Neutrophil (primary cell): ENCODE measurements around the gene MADD.

Experiments used
- H3K27ac ChIP-seq: fragments of 200-600 bp; sonication (generic); 2 replicates; pipeline ENCODE4 v1.5.1; 2016; ENCODE audit warnings: mild to moderate bottlenecking, moderate library complexity
- H3K27me3 ChIP-seq: fragments of 200-600 bp; sonication (generic); 2 replicates; pipeline ENCODE4 v1.6.0; 2016; ENCODE audit warnings: mild to moderate bottlenecking
- H3K36me3 ChIP-seq: fragments of 200-600 bp; sonication (generic); 2 replicates; pipeline ENCODE4 v1.5.1; 2017
- H3K4me1 ChIP-seq, 2 experiments: fragments of 200-600 bp in 1 of 2; sonication (generic) in 1 of 2; 1 replicate in 1 of 2; 2 replicates in 1 of 2; pipeline versions ENCODE4 v1.5.1 to v1.6.1; 2013 to 2016; ENCODE audit warnings: low read depth in 1 of 2, low read length in 1 of 2, mild to moderate bottlenecking in 1 of 2, moderate library complexity in 1 of 2; ENCODE audit not compliant: control insufficient read depth in 1 of 2, insufficient read depth in 1 of 2
- H3K4me3 ChIP-seq, 2 experiments: fragments of 200-600 bp in 1 of 2; sonication (generic) in 1 of 2; 1 replicate in 1 of 2; 2 replicates in 1 of 2; pipeline ENCODE4 v1.5.1; 2013 to 2016; ENCODE audit warnings: low read depth in 1 of 2, low read length in 1 of 2, mild to moderate bottlenecking in 1 of 2, moderate library complexity in 1 of 2
- H3K9me3 ChIP-seq: fragments of 200-600 bp; sonication (generic); 2 replicates; pipeline ENCODE4 v1.5.1; 2016
- CTCF ChIP-seq: fragments of 200-600 bp; sonication (generic); IDR thresholded peaks from 2 replicates; pipeline ENCODE4 v1.5.1; 2016; ENCODE audit warnings: antibody characterized with exemption

The MADD gene

DNA sequence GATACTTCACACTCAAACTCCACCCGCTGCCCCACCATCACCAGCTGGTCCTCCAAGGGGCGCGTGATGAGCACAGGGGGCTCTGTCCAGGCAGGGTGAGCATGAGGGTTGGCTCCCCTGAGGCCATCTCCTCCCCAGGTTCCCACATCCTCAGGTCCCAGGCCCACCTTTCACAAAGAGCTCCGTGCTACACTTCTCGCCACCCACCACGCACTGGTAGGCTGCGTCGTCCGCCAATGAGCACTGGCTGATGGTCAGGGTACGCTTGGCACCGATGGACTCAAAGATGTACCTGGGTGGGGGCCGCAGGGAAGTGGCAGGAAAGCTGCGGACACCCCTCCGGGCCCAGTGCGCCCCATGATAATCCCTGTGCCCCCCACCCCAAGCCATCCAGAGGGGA is 72.9 kb downstream of the MADD start:
- Histone ChIP-seq H3K27me3 (no peaks in the 10 kb centered on the region), H3K4me1 (no peaks in the 10 kb centered on the region), H3K9me3 (no peaks in the 10 kb centered on the region), H3K4me3 (no peak overlapping the region), H3K36me3 (peaks cover 88% of the 10 kb centered on the region), H3K27ac (no peak overlapping the region)
- no peak for TF ChIP-seq CTCF

- Histone ChIP-seq H3K9me3 (no peaks in the 10 kb centered on the region), H3K27me3 (no peaks in the 10 kb centered on the region), H3K4me3 (no peak overlapping the region), H3K27ac (no peak overlapping the region), H3K36me3 (peaks cover 88% of the 10 kb centered on the region), H3K4me1 (peaks cover 0 to 4% of the 10 kb centered on the region in 2 experiments)
- no peak for TF ChIP-seq CTCF
Observed at GRCh38 chr11:47345890-47346563, 76.1 kb downstream of the MADD start.

- Histone ChIP-seq H3K4me1 (peaks cover 0 to 4% of the 10 kb centered on the region in 2 experiments), H3K9me3 (no peaks in the 10 kb centered on the region), H3K27ac (no peak overlapping the region), H3K27me3 (no peaks in the 10 kb centered on the region), H3K36me3 (peaks cover 92% of the 10 kb centered on the region), H3K4me3 (no peak overlapping the region)
- no peak for TF ChIP-seq CTCF
Observed at GRCh38 chr11:47347137-47347536, 77.2 kb downstream of the MADD start.

DNA sequence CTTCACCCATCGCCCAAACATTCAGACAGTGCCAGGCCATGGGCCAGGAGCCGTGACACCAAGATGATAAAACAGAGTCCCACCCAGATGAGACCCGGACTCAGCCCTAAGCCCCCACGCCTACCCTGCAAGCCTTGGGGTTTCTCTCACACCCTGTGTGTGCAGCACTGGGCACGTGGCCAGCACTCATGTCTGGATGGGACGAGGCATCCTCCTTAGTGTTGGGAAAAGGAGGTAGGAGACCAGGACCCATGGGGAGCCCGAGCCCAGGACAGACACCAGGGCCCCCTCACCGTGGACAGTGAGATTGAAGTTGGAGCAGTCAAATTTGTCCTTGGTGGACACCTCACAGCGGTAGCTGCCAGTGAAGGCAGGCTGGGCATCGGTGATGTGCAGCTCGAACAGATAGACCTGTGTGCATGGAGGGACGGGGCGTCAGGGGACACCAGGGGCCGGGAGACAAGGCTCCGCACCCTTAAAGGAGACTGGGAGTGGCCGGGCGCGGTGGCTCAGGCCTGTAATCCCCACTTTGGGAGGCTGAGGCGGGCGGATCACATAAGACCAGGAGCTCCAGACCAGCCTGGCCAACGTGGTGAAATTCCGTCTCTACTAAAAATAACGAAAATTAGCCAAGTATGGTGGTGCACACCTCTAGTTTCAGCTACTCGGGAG is 78.3 kb downstream of the MADD start:
- no peak overlapping the region for H3K4me3 ChIP-seq
- peaks cover 0 to 4% of the 10 kb centered on the region in 2 experiments for H3K4me1 ChIP-seq
- no peak for TF ChIP-seq CTCF
- no peaks in the 10 kb centered on the region for H3K27me3 ChIP-seq
- no peaks in the 10 kb centered on the region for H3K9me3 ChIP-seq
- no peak overlapping the region for H3K27ac ChIP-seq
- H3K36me3 ChIP-seq, result peaks cover 92% of the 10 kb centered on the region

DNA sequence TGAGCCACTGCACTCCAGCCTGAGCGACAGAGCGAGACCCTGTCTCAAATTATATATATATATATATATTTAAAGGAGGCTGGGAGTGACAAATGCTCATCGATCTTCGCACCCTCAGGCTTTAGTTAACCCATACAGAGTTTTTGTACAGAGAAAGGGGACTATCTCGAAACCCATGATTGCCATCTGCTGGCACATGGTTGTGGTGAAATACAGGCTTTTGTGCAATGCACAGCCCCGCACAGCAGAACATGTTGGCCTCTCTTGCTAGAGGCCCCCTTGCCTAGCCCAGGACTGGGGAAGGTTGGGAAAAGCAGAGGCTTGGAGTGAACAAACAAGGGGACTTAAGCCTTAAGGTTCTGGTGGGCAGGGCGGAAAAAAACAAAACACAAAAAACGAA is 78.9 kb downstream of the MADD start:
- peaks cover 93% of the 10 kb centered on the region for H3K36me3 ChIP-seq

More for the DNA sequence above, 78.9 kb downstream of the MADD start:
- no peak for TF ChIP-seq CTCF
- Histone ChIP-seq H3K4me1 (peaks cover 0 to 4% of the 10 kb centered on the region in 2 experiments), H3K4me3 (no peak overlapping the region), H3K27me3 (no peaks in the 10 kb centered on the region), H3K27ac (peak overlapping the region; percentile 36), H3K9me3 (no peaks in the 10 kb centered on the region)
